H9 (cell line): Measurements from ENCODE around the gene WDR77. TPM values are rescaled to one million over a fixed set of nuclear protein-coding genes. Genes with fewer than 3 reads are reported as not detected.

Source experiments
- DNase-seq: peaks from one replicate; pipeline ENCODE4 v3.0.0-alpha.2; 2017
- H2AFZ ChIP-seq: one replicate; pipeline ENCODE4 v1.6.1; 2013; ENCODE audit warnings: mild to moderate bottlenecking, low read length, control low read depth, moderate library complexity
- H2AK5ac ChIP-seq: 2 replicates; pipeline ENCODE4 v1.6.1; 2013; ENCODE audit warnings: low read length, control low read depth, mixed read lengths; ENCODE audit not compliant: insufficient read length
- H2BK120ac ChIP-seq: one replicate; pipeline ENCODE4 v1.6.1; 2013; ENCODE audit warnings: low read depth, mild to moderate bottlenecking, low read length, control low read depth, inconsistent platforms; ENCODE audit not compliant: poor library complexity, severe bottlenecking
- H2BK12ac ChIP-seq: 2 replicates; pipeline ENCODE4 v1.6.1; 2013; ENCODE audit warnings: low read length, control low read depth, mixed read lengths, low read depth; ENCODE audit not compliant: insufficient read length
- H2BK15ac ChIP-seq: 2 replicates; pipeline ENCODE4 v1.6.1; 2013; ENCODE audit warnings: low read depth, low read length, control low read depth
- H2BK20ac ChIP-seq: one replicate; pipeline ENCODE4 v1.6.1; 2013; ENCODE audit warnings: low read depth, mild to moderate bottlenecking, low read length, control low read depth, inconsistent platforms; ENCODE audit not compliant: poor library complexity, severe bottlenecking
- H2BK5ac ChIP-seq: 2 replicates; pipeline ENCODE4 v1.6.1; 2013; ENCODE audit warnings: low read length, control low read depth, mixed read lengths; ENCODE audit not compliant: insufficient read length
- H3K14ac ChIP-seq: 2 replicates; pipeline ENCODE4 v1.6.1; 2013; ENCODE audit warnings: low read length, control low read depth; ENCODE audit not compliant: insufficient read depth
- H3K18ac ChIP-seq: 2 replicates; pipeline ENCODE4 v1.6.1; 2013; ENCODE audit warnings: low read depth, mild to moderate bottlenecking, mixed read lengths, low read length, control low read depth; ENCODE audit not compliant: insufficient read length
- H3K23ac ChIP-seq: 2 replicates; pipeline ENCODE4 v1.6.1; 2013; ENCODE audit warnings: low read length, control low read depth, mixed read lengths, low read depth; ENCODE audit not compliant: insufficient read length
- H3K23me2 ChIP-seq: 2 replicates; pipeline ENCODE4 v1.6.1; 2013; ENCODE audit warnings: low read depth, mild to moderate bottlenecking, mixed read lengths, low read length, control low read depth; ENCODE audit not compliant: insufficient read length, poor library complexity, severe bottlenecking
- H3K27ac ChIP-seq: 2 replicates; pipeline ENCODE4 v1.5.1; 2013; ENCODE audit warnings: low read length, control low read depth, mixed read lengths, low read depth; ENCODE audit not compliant: insufficient read length
- H3K27me3 ChIP-seq: 2 replicates; pipeline ENCODE4 v1.6.1; 2013; ENCODE audit warnings: low read length, control low read depth, inconsistent platforms; ENCODE audit not compliant: insufficient read depth
- H3K4ac ChIP-seq: 2 replicates; pipeline ENCODE4 v1.6.1; 2013; ENCODE audit warnings: low read depth, mild to moderate bottlenecking, control low read depth, inconsistent platforms, low read length, moderate library complexity
- H3K4me1 ChIP-seq: 2 replicates; pipeline ENCODE4 v1.6.1; 2013; ENCODE audit warnings: low read length, control low read depth, inconsistent platforms; ENCODE audit not compliant: insufficient read depth
- H3K4me2 ChIP-seq: 2 replicates; pipeline ENCODE4 v1.6.1; 2013; ENCODE audit warnings: low read length, control low read depth, mixed read lengths; ENCODE audit not compliant: insufficient read length, insufficient read depth
- H3K56ac ChIP-seq: 2 replicates; pipeline ENCODE4 v1.6.1; 2013; ENCODE audit warnings: low read depth, mild to moderate bottlenecking, mixed read lengths, low read length, control low read depth; ENCODE audit not compliant: insufficient read length
- H3K79me1 ChIP-seq: 2 replicates; pipeline ENCODE4 v1.6.1; 2013; ENCODE audit warnings: low read depth, mild to moderate bottlenecking, moderate library complexity, low read length, control low read depth, inconsistent platforms; ENCODE audit not compliant: insufficient read depth, poor library complexity, severe bottlenecking
- H3K79me2 ChIP-seq: 2 replicates; pipeline ENCODE4 v1.6.1; 2013; ENCODE audit warnings: low read length, control low read depth, inconsistent platforms; ENCODE audit not compliant: insufficient read depth
- H3K9ac ChIP-seq: 2 replicates; pipeline ENCODE4 v1.6.1; 2013; ENCODE audit warnings: low read length, control low read depth, mixed read lengths; ENCODE audit not compliant: insufficient read length; ENCODE audit errors: extremely low read depth
- H3K9me3 ChIP-seq: one replicate; pipeline ENCODE4 v1.6.1; 2013; ENCODE audit warnings: low read depth, low read length, inconsistent platforms; ENCODE audit not compliant: control insufficient read depth
- H3T11ph ChIP-seq: one replicate; pipeline ENCODE4 v1.6.1; 2013; ENCODE audit warnings: mild to moderate bottlenecking, low read length, control low read depth, inconsistent platforms
- H4K20me1 ChIP-seq: one replicate; pipeline ENCODE4 v1.6.1; 2013; ENCODE audit not compliant: control insufficient read depth, insufficient read length, insufficient read depth
- H4K5ac ChIP-seq: 2 replicates; pipeline ENCODE4 v1.6.1; 2013; ENCODE audit warnings: low read depth, mild to moderate bottlenecking, mixed read lengths, low read length, control low read depth; ENCODE audit not compliant: insufficient read length
- H4K8ac ChIP-seq: replicated peaks from 2 replicates; pipeline ENCODE4 v1.6.1; 2013; ENCODE audit warnings: low read length, control low read depth, mixed read lengths, low read depth; ENCODE audit not compliant: insufficient read length
- H4K91ac ChIP-seq: 2 replicates; pipeline ENCODE4 v1.6.1; 2013; ENCODE audit warnings: low read depth, mild to moderate bottlenecking, moderate library complexity, mixed read lengths, low read length, control low read depth; ENCODE audit not compliant: insufficient read length
- H3K27ac Mint-ChIP-seq, 3 experiments: 2 replicates in 2 of 3; 3 replicates in 1 of 3; pipeline ENCODE4 v1.8.0; 2020 to 2021; ENCODE audit warnings: mixed read lengths in 3 of 3, mild to moderate bottlenecking in 1 of 3, moderate library complexity in 1 of 3
- H3K27me3 Mint-ChIP-seq: 2 replicates; pipeline ENCODE4 v1.8.0; 2021; ENCODE audit warnings: low read depth, mild to moderate bottlenecking, moderate library complexity, mixed read lengths
- H3K36me3 Mint-ChIP-seq, 3 experiments: 2 replicates in 2 of 3; 3 replicates in 1 of 3; pipeline ENCODE4 v1.8.0; 2020 to 2021; ENCODE audit warnings: low read depth in 3 of 3, mixed read lengths in 3 of 3; ENCODE audit not compliant: insufficient read depth in 1 of 3
- H3K4me1 Mint-ChIP-seq, 2 experiments: 2 replicates each; pipeline ENCODE4 v1.8.0; 2020; ENCODE audit warnings: mixed read lengths in 2 of 2
- H3K4me3 Mint-ChIP-seq, 2 experiments: 2 replicates in 1 of 2; 3 replicates in 1 of 2; pipeline ENCODE4 v1.8.0; 2020 to 2021; ENCODE audit warnings: mild to moderate bottlenecking in 2 of 2, mixed read lengths in 2 of 2, moderate library complexity in 1 of 2
- H3K9me3 Mint-ChIP-seq, 2 experiments: 2 replicates in 1 of 2; 3 replicates in 1 of 2; pipeline ENCODE4 v1.8.0; 2020; ENCODE audit warnings: mild to moderate bottlenecking in 2 of 2, mixed read lengths in 2 of 2, moderate library complexity in 1 of 2
- CTCF ChIP-seq: fragments of 200-600 bp; sonication (generic); conservative IDR thresholded peaks from 3 replicates; pipeline ENCODE4 v1.8.0; 2021; ENCODE audit warnings: antibody characterized with exemption, mild to moderate bottlenecking
- WGBS: extraction: QIAGEN DNeasy Blood & Tissue Kit; methylation state at CpG from one replicate; pipeline ENCODE4 v1.1.7; 2013; ENCODE audit warnings: missing lambda C conversion rate, low lambda C conversion rate, mixed read lengths; ENCODE audit not compliant: insufficient read length; ENCODE audit errors: extremely low coverage; 5-methylcytosine and 5-hydroxymethylcytosine counted together
- total RNA-seq: library from RNA; stranded (reverse); gene quantifications from 2 replicates; pipeline ENCODE4 v1.2.1, GENCODE V29; 2021

Gene WDR77
- total RNA-seq, 1 experiment from 2014 or later: 70.9 TPM

DNA sequence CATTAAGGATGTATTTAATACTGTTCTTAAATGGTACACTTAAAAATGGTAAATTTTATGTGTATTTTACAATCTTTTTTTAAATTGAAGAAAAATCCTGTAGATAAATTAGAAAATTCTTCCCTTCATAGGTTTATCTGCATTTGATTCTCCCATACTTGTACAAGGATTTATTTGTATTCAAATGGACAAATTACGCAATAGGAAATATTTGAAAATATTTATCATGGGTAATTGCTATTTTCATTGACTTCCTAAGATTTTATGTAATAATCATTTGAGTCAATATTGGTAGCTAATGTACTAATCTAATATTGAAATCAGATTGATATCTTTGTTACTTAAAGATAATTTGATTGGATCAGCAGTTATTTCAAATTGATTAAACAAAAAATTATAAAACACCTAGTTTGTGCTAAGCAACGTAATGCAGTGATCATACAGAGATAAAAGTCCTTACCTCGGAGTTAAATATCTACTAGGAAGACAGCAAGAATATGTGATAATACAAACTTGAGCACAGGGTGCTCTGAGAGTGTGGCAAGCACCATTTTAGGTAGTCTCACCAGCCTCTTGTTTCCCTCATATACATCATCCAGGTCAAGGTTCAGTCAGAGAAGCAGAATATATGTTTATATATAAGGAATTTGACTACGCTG is 13.4 kb upstream of the WDR77 start:
- Histone ChIP-seq H4K5ac (no peak overlapping the region), H3T11ph (no peak overlapping the region), H3K79me2 (no peaks in the 10 kb centered on the region), H3K27ac (no peak overlapping the region), H3K56ac (no peak overlapping the region), H2AFZ (no peak overlapping the region), H2BK120ac (no peak overlapping the region), H3K27me3 (no peaks in the 10 kb centered on the region), H2BK15ac (no peak overlapping the region), H3K9ac (no peak overlapping the region), H3K23me2 (no peaks in the 10 kb centered on the region), H4K91ac (no peak overlapping the region), H3K4me2 (no peak overlapping the region), H3K18ac (no peak overlapping the region), H3K23ac (no peak overlapping the region), H2BK20ac (no peak overlapping the region), H2BK5ac (no peak overlapping the region), H3K4me1 (no peaks in the 10 kb centered on the region), H4K20me1 (no peaks in the 10 kb centered on the region), H3K4ac (no peak overlapping the region), H2BK12ac (no peak overlapping the region), H3K14ac (no peak overlapping the region), H4K8ac (no peak overlapping the region), H3K79me1 (no peaks in the 10 kb centered on the region), H3K9me3 (no peaks in the 10 kb centered on the region), H2AK5ac (no peak overlapping the region)
- no peak for TF ChIP-seq CTCF
- no peaks in the 10 kb centered on the region for H3K27me3 Mint-ChIP-seq
- DNase-seq: no peak
- no peak overlapping the region for H3K4me3 Mint-ChIP-seq
- WGBS: no CpG with 5 or more reads among the region's 4 CpGs
- H3K9me3 Mint-ChIP-seq: no peaks in the 10 kb centered on the region
- peaks cover 8 to 39% (median 25%) of the 10 kb centered on the region in 3 experiments; a peak in 6 of 7 replicates for H3K36me3 Mint-ChIP-seq
- no peak overlapping the region for H3K27ac Mint-ChIP-seq
- H3K4me1 Mint-ChIP-seq: no peaks in the 10 kb centered on the region
